HFFc6 (cell line): ENCODE measurements around the gene NAA40. TPM values are rescaled to one million over a fixed set of nuclear protein-coding genes. Genes with fewer than 3 reads are reported as not detected.

Source experiments
- DNase-seq: peaks from one replicate; pipeline ENCODE4 v3.0.0-alpha.2; 2018
- H3K27ac Mint-ChIP-seq: 2 replicates; pipeline ENCODE4 v1.8.0; 2020; ENCODE audit warnings: mild to moderate bottlenecking, mixed read lengths
- H3K27me3 Mint-ChIP-seq: 2 replicates; pipeline ENCODE4 v1.8.0; 2021; ENCODE audit warnings: mild to moderate bottlenecking, moderate library complexity, mixed read lengths; ENCODE audit not compliant: insufficient read depth
- H3K36me3 Mint-ChIP-seq: 2 replicates; pipeline ENCODE4 v1.8.0; 2021; ENCODE audit warnings: low read depth, mixed read lengths
- H3K4me1 Mint-ChIP-seq: 2 replicates; pipeline ENCODE4 v1.8.0; 2020; ENCODE audit warnings: low read depth, mixed read lengths
- H3K4me3 Mint-ChIP-seq: 2 replicates; pipeline ENCODE4 v1.8.0; 2020; ENCODE audit warnings: mild to moderate bottlenecking, moderate library complexity, mixed read lengths
- H3K9me3 Mint-ChIP-seq: 2 replicates; pipeline ENCODE4 v1.8.0; 2020; ENCODE audit warnings: mild to moderate bottlenecking, mixed read lengths
- total RNA-seq, 6 experiments: library from RNA; stranded (reverse); fragmentation: NEBNext Ultra II Directional; extraction: Animal tissue kit (Norgen Biotek cat#: 25700); gene quantifications; 2 replicates in 1 of 6; 3 replicates in 5 of 6; pipeline ENCODE4 v1.2.3, GENCODE V29; 2021
- TF ChIP-seq, protein P1 (sequence below): fragments of 200-600 bp; sonication (generic); IDR thresholded peaks from 2 replicates; pipeline ENCODE4 v1.5.0; 2021; ENCODE audit warnings: antibody characterized with exemption, mild to moderate bottlenecking

The NAA40 gene
- total RNA-seq, 6 experiments from 2014 or later: 15.7 to 19.3 (median 17.6) TPM

- Mint-ChIP-seq H3K27ac (no peak overlapping the region; the same call in 1 of the 2 replicates), H3K4me1 (peaks cover 25% of the 10 kb centered on the region), H3K36me3 (no peaks in the 10 kb centered on the region; the same call in 1 of the 2 replicates), H3K27me3 (peaks cover 14% of the 10 kb centered on the region), H3K9me3 (no peaks in the 10 kb centered on the region), H3K4me3 (peak overlapping the region; percentile 28; the same call in 1 of the 2 replicates)
- no peak for DNase-seq
- TF ChIP-seq, protein P1, sequence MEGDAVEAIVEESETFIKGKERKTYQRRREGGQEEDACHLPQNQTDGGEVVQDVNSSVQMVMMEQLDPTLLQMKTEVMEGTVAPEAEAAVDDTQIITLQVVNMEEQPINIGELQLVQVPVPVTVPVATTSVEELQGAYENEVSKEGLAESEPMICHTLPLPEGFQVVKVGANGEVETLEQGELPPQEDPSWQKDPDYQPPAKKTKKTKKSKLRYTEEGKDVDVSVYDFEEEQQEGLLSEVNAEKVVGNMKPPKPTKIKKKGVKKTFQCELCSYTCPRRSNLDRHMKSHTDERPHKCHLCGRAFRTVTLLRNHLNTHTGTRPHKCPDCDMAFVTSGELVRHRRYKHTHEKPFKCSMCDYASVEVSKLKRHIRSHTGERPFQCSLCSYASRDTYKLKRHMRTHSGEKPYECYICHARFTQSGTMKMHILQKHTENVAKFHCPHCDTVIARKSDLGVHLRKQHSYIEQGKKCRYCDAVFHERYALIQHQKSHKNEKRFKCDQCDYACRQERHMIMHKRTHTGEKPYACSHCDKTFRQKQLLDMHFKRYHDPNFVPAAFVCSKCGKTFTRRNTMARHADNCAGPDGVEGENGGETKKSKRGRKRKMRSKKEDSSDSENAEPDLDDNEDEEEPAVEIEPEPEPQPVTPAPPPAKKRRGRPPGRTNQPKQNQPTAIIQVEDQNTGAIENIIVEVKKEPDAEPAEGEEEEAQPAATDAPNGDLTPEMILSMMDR: no peak
Measured at GRCh38 chr11:64001484-64002420, 63.0 kb downstream of the NAA40 start.

GRCh38 chr11:64003807-64004589, 65.2 kb downstream of the NAA40 start:
- Mint-ChIP-seq H3K9me3 (no peaks in the 10 kb centered on the region), H3K27me3 (peaks cover 12% of the 10 kb centered on the region), H3K4me1 (peaks cover 40% of the 10 kb centered on the region), H3K27ac (no peak overlapping the region), H3K4me3 (no peak overlapping the region), H3K36me3 (no peaks in the 10 kb centered on the region)
- DNase-seq: no peak
- TF ChIP-seq, protein P1: no peak

- TF ChIP-seq, protein P1: no peak
- Mint-ChIP-seq H3K27me3 (peaks cover 12% of the 10 kb centered on the region), H3K36me3 (no peaks in the 10 kb centered on the region), H3K4me1 (peaks cover 40% of the 10 kb centered on the region), H3K27ac (no peak overlapping the region), H3K4me3 (no peak overlapping the region), H3K9me3 (no peaks in the 10 kb centered on the region)
- DNase-seq: no peak
Measured at GRCh38 chr11:64004590-64004984, 65.8 kb downstream of the NAA40 start.

- peaks cover 40% of the 10 kb centered on the region for H3K4me1 Mint-ChIP-seq
- no peak for DNase-seq
- H3K27me3 Mint-ChIP-seq: peaks cover 12% of the 10 kb centered on the region
Measured at GRCh38 chr11:64005691-64006090, 66.9 kb downstream of the NAA40 start.

DNA sequence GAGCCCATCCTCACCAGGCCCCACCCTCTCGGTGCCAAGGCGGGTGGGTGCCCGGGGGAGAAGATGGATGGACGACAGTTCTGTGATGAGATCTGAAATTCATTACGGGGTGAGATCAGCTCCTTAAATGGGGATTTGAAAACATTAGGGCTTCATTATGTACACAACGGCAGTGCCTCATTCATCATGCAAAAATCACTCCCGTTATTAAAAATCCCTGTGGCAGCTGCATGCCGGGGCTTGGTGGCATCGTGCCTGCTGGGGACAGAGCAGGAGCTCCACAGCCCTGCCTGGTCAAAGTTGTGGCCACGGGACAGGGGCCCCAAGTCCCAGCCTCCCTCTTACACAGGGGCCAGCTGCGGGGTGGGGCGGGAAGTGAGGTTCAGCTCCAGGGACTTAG, 67.6 kb downstream of the NAA40 start:
- Mint-ChIP-seq H3K4me1 (peaks cover 39% of the 10 kb centered on the region), H3K9me3 (no peaks in the 10 kb centered on the region), H3K27ac (no peak overlapping the region), H3K4me3 (peak overlapping the region; percentile 80; the same call in 1 of the 2 replicates), H3K27me3 (peaks cover 10% of the 10 kb centered on the region), H3K36me3 (no peaks in the 10 kb centered on the region)
- TF ChIP-seq, protein P1: no peak
- DNase-seq: no peak

More at GRCh38 chr11:64005691-64006090, 66.9 kb downstream of the NAA40 start:
- TF ChIP-seq, protein P1: no peak
- no peak overlapping the region for H3K27ac Mint-ChIP-seq
- H3K9me3 Mint-ChIP-seq: no peaks in the 10 kb centered on the region
- H3K4me3 Mint-ChIP-seq: no peak overlapping the region
- no peaks in the 10 kb centered on the region for H3K36me3 Mint-ChIP-seq

Other genes starting within 250 kb of the NAA40 start
- gene ZFTA, start 170.2 kb upstream of the NAA40 start, total RNA-seq: 10 to 100 TPM; 18.4 to 21.0 (median 19.5) TPM
- gene SPINDOC, start 125.5 kb upstream of the NAA40 start, total RNA-seq: 10 to 100 TPM; 24.7 to 31.7 (median 29.5) TPM
- gene MARK2, start 99.9 kb upstream of the NAA40 start, total RNA-seq: 10 to 100 TPM; 26.4 to 29.9 (median 27.9) TPM
- gene RCOR2, start 21.8 kb upstream of the NAA40 start, total RNA-seq: under 1 TPM; 0.34 to 0.72 (median 0.41) TPM
- gene COX8A, start 35.6 kb downstream of the NAA40 start, total RNA-seq: 100 to 1,000 TPM; 422 to 571 (median 505) TPM
- gene OTUB1, start 47.4 kb downstream of the NAA40 start, total RNA-seq: 10 to 100 TPM; 84.4 to 98.2 (median 90.9) TPM
- gene FLRT1, start 96.9 kb downstream of the NAA40 start, total RNA-seq: under 1 TPM in 5 of 6 experiments, not detected in 1; 0.07 to 0.38 (median 0.30) TPM
- gene MACROD1, start 227.1 kb downstream of the NAA40 start, total RNA-seq: 10 to 100 TPM; 11.8 to 17.0 (median 13.1) TPM
- gene STIP1, start 247.2 kb downstream of the NAA40 start, total RNA-seq: 100 to 1,000 TPM; 203 to 259 (median 210) TPM